Body of pancreas (tissue), 4 donors: Measurements from ENCODE around the gene NSUN4. TPM values are rescaled to one million over a fixed set of nuclear protein-coding genes. Genes with fewer than 3 reads are reported as not detected.
"Not testable (repeated sequence)": the region's sequence is repeated elsewhere in the genome, so short reads cannot be mapped to it uniquely, and the experiment has no call there.

Experiments
- ATAC-seq: fragments of 150-250 bp; one replicate; pipeline ENCODE4 v1.9.1; 2016
- DNase-seq, 4 donors: peaks; one replicate each; pipeline ENCODE4 v3.0.0-alpha.2; 2019
- H3K27ac ChIP-seq, 4 donors: fragments of 200-600 bp; sonication (generic); 1 replicate in 3 of 4; 2 replicates in 1 of 4; pipeline versions ENCODE4 v1.5.1 to v1.6.1; 2016 to 2019; ENCODE audit warnings: mild to moderate bottlenecking in 1 of 4, mixed read lengths in 1 of 4, moderate library complexity in 1 of 4
- H3K27me3 ChIP-seq, 2 donors: fragments of 200-600 bp; sonication (generic); one replicate each; pipeline ENCODE4 v1.6.0; 2016; ENCODE audit warnings: mild to moderate bottlenecking in 1 of 2
- H3K36me3 ChIP-seq, 2 donors: fragments of 200-600 bp; sonication (generic); replicated peaks in 1 of 2; 2 replicates each; pipeline ENCODE4 v1.5.1; 2016; ENCODE audit warnings: low read depth in 2 of 2; ENCODE audit not compliant: insufficient read depth in 1 of 2
- H3K4me1 ChIP-seq: fragments of 200-600 bp; sonication (generic); one replicate; pipeline ENCODE4 v1.6.0; 2016
- H3K4me3 ChIP-seq, 2 donors: fragments of 200-600 bp; sonication (generic); 1 replicate in 1 of 2; 2 replicates in 1 of 2; pipeline ENCODE4 v1.5.1; 2016 to 2019
- H3K9me3 ChIP-seq, 3 donors: fragments of 200-600 bp; sonication (generic); 1 replicate in 2 of 3; 2 replicates in 1 of 3; pipeline ENCODE4 v1.5.1; 2016
- CTCF ChIP-seq, 7 experiments: fragments of 450-650 bp in 4 of 7; fragments of 200-600 bp in 3 of 7; sonication (generic) in 3 of 7; IDR thresholded peaks; one replicate each; pipeline ENCODE4 v1.5.1; 2016 to 2019; ENCODE audit warnings: antibody characterized with exemption in 7 of 7
- POLR2A ChIP-seq, 3 donors: fragments of 450-650 bp; IDR thresholded peaks; one replicate each; pipeline ENCODE4 v1.6.1; 2016; ENCODE audit warnings: antibody characterized with exemption in 3 of 3, mild to moderate bottlenecking in 2 of 3
- WGBS, 2 donors: methylation state at CpG; one replicate each; pipeline ENCODE4 v1.1.5; 2017; 5-methylcytosine and 5-hydroxymethylcytosine counted together
- intact Hi-C: fragments of 100-400 bp; cut with DNase I; formaldehyde crosslinking; loops from one replicate; pipeline ENCODE4 v1.15.1; 2023
- total RNA-seq, 2 donors: library from RNA; depleted of rRNA; stranded (reverse); fragments of >200 nt; gene quantifications; one replicate each; pipeline ENCODE4 v1.1.0, GENCODE V29; 2016

NSUN4 gene
- total RNA-seq, 2 donors from 2014 or later: 15.6 to 26.0 TPM

DNA sequence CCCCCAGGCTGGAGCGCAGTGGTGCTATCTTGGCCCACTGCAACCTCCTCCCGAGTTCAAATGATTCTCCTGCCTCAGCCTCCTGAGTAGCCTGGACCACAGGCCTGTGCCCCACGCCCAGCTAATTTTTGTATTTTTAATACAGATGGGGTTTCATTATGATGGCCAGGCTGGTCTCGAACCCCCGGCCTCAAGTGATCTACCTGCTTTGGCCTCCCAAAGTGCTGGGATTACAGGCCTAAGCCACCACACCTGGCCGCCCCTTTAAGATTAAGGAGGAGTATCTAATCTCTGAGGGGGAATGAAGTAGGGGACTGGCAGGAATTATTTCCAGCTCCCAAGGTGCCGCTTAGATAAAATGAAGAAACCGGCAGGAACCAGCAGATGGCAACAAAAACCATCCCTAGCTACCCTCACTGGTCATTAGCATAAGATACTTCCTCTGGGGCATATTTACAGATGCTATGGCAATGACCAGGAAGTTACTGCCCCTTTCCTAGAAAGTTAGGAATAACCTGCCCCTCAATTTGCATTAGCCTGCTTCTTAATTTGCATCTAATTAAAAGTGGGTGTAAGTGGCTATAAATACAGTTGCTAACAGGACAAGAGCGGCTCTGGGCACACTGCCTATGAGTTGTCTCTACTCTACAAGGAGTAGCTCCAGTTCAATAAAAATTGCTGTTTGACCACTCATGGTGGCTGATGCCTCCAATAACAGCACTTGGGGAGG, 7.1 kb upstream of the NSUN4 start:
- Histone ChIP-seq H3K9me3 (no peaks in the 10 kb centered on the region), H3K4me3 (no peak overlapping the region), H3K36me3 (no peaks in the 10 kb centered on the region), H3K27me3 (no peaks in the 10 kb centered on the region), H3K4me1 (no peaks in the 10 kb centered on the region), H3K27ac (no peak overlapping the region)
- DNase-seq (peak in 1 of 4 donors; percentile 31), ATAC-seq (no peak)
- no peak for TF ChIP-seq POLR2A (IDR thresholded peaks at IDR 0.05)
- TF ChIP-seq CTCF (IDR thresholded peaks at IDR 0.05): peak in 2 of 7 experiments; percentile 7 to 31
- intact Hi-C loops: no loop called here
- WGBS, 2 donors: 70 to 72% methylated on average over 9 of the region's 9 CpGs

DNA sequence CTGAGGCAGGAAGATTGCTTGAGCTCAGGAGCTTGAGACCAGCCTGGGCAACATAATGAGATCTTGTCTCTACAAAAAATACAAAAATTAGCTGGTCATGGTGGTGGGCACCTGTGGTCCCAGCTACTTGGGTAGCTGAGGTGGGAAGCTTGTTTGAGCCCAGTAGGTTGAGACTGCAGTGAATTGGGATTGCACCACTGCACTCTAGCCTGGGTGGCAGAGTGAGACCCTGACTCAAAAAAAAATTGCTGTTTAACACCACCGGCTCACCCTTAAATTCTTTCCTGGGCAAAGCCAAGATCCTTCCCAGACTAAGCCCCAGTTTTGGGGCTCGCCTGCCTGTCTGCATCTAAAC, 6.6 kb upstream of the NSUN4 start:
- Histone ChIP-seq H3K9me3 (no peaks in the 10 kb centered on the region), H3K27me3 (no peaks in the 10 kb centered on the region), H3K36me3 (no peaks in the 10 kb centered on the region), H3K4me3 (no peak overlapping the region), H3K27ac (no peak overlapping the region), H3K4me1 (no peaks in the 10 kb centered on the region)
- no peak for DNase-seq
- intact Hi-C loops: no loop called here
- TF ChIP-seq CTCF (IDR thresholded peaks at IDR 0.05) (no peak), POLR2A (IDR thresholded peaks at IDR 0.05) (no peak)
- WGBS, 2 donors: 58 to 65% methylated on average over 2 of the region's 2 CpGs
- ATAC-seq: no peak

- no peak for DNase-seq
Measured at GRCh38 chr1:46335081-46335480, 5.5 kb upstream of the NSUN4 start.

GRCh38 chr1:46337409-46337808, 3.2 kb upstream of the NSUN4 start:
- WGBS, 2 donors: 90 to 97% methylated on average over 14 of the region's 14 CpGs
- peaks cover 17% of the 10 kb centered on the region for H3K4me1 ChIP-seq
- H3K9me3 ChIP-seq, DNase-seq, H3K36me3 ChIP-seq, H3K27me3 ChIP-seq, intact Hi-C loops, ATAC-seq, H3K27ac ChIP-seq, H3K4me3 ChIP-seq: not testable (repeated sequence)

More at GRCh38 chr1:46335081-46335480, 5.5 kb upstream of the NSUN4 start:
- Histone ChIP-seq H3K4me3 (no peak overlapping the region), H3K9me3 (no peaks in the 10 kb centered on the region), H3K4me1 (peaks cover 6% of the 10 kb centered on the region), H3K36me3 (no peaks in the 10 kb centered on the region), H3K27ac (no peak overlapping the region), H3K27me3 (no peaks in the 10 kb centered on the region)
- no peak for ATAC-seq
- no peak for TF ChIP-seq POLR2A (IDR thresholded peaks at IDR 0.05)
- no peak for TF ChIP-seq CTCF (IDR thresholded peaks at IDR 0.05)
- intact Hi-C loops: no loop called here
- 66 to 80% methylated on average over 3 of the region's 3 CpGs for WGBS, 2 donors

- no peak for ATAC-seq
- Histone ChIP-seq H3K27ac (peak overlapping the region; percentile 91 to 95 (median 94)), H3K36me3 (peaks cover 0 to 7% of the 10 kb centered on the region in 2 donors), H3K27me3 (no peaks in the 10 kb centered on the region), H3K4me1 (peaks cover 17% of the 10 kb centered on the region), H3K4me3 (peak overlapping the region; percentile 28 to 46), H3K9me3 (no peaks in the 10 kb centered on the region)
- intact Hi-C loops: no loop called here
- TF ChIP-seq POLR2A (IDR thresholded peaks at IDR 0.05) (no peak), CTCF (IDR thresholded peaks at IDR 0.05) (no peak)
- peak in 2 of 4 donors; percentile 15 to 17 for DNase-seq
- WGBS, 2 donors: 34 to 40% methylated on average over 31 of the region's 31 CpGs
Measured at GRCh38 chr1:46341222-46342083, 846 bp downstream of the NSUN4 start.
